GM12878 (cell line): Measurements from ENCODE around the gene PADI2. TPM values are rescaled to one million over a fixed set of nuclear protein-coding genes. Genes with fewer than 3 reads are reported as not detected.
A peak's percentile ranks its signal among the peaks of the same experiment; 100 is the strongest.

ENCODE experiments used
- ATAC-seq: fragments of 200-7000 bp; cut with Tn5 transposase; 3 replicates; pipeline ENCODE4 v1.9.1; 2020; ENCODE audit warnings: mild to moderate bottlenecking, moderate library complexity
- BruUV-seq: library from RNA; stranded (reverse); fragments of 400-500 nt; replicated peaks from 2 replicates; lab custom pipeline; 2021; lab: Mats Ljungman, UMichigan
- CTCF ChIA-PET: fragments of 300-600 bp; sonication (Branson Sonifier 250); formaldehyde crosslinking; extraction: SDS; loops from one replicate; lab custom pipeline; 2021; ENCODE audit warnings: inconsistent platforms; lab: Yijun Ruan, JAX
- POLR2A ChIA-PET: fragments of 350-600 bp; formaldehyde crosslinking; extraction: SDS; loops from one replicate; lab custom pipeline; 2021; ENCODE audit warnings: inconsistent platforms; lab: Charles Lee
- RAD21 ChIA-PET: fragments of 300-600 bp; sonication (Branson Sonifier 250); formaldehyde crosslinking; loops from one replicate; lab custom pipeline; 2023; ENCODE audit warnings: antibody characterized with exemption; ENCODE audit not compliant: unreplicated experiment; lab: Charles Lee
- SMC1A ChIA-PET: fragments of 300-600 bp; sonication (Branson Sonifier 250); formaldehyde crosslinking; loops from one replicate; lab custom pipeline; 2023; ENCODE audit not compliant: unreplicated experiment, uncharacterized antibody; lab: Charles Lee
- DNase-seq: peaks from one replicate; pipeline ENCODE4 v3.0.0-alpha.2; 2011; ENCODE audit warnings: low read depth, low spot score
- FAIRE-seq: peaks from 3 replicates; lab custom pipeline; 2011; peaks lifted over from hg19 to GRCh38; lab: Jason Lieb, UNC
- H2AFZ ChIP-seq: 2 replicates; pipeline ENCODE4 v1.6.0; 2011; ENCODE audit warnings: low read depth, low read length, control low read depth; ENCODE audit not compliant: control insufficient read depth
- H3K27ac ChIP-seq: 2 replicates; pipeline ENCODE4 v1.5.1; 2011; ENCODE audit warnings: control low read depth; ENCODE audit not compliant: control insufficient read depth, insufficient read depth
- H3K27me3 ChIP-seq, 2 experiments: replicated peaks in 1 of 2; 2 replicates each; pipeline versions ENCODE4 v1.6.0 to v1.6.1; 2011; ENCODE audit warnings: low read length in 1 of 2; ENCODE audit not compliant: control insufficient read depth in 2 of 2, insufficient read depth in 2 of 2
- H3K36me3 ChIP-seq, 2 experiments: 2 replicates each; pipeline ENCODE4 v1.5.1; 2011; ENCODE audit warnings: low read length in 1 of 2; ENCODE audit not compliant: control insufficient read depth in 2 of 2, insufficient read depth in 2 of 2
- H3K4me1 ChIP-seq: 2 replicates; pipeline ENCODE4 v1.6.1; 2011; ENCODE audit warnings: mild to moderate bottlenecking, low read length, moderate library complexity, mixed read lengths; ENCODE audit not compliant: control insufficient read depth, insufficient read depth
- H3K4me2 ChIP-seq: 2 replicates; pipeline ENCODE4 v1.6.0; 2011; ENCODE audit warnings: control low read depth; ENCODE audit not compliant: control insufficient read depth, insufficient read depth
- H3K4me3 ChIP-seq: fragments of 200-600 bp; sonication (generic); 2 replicates; pipeline ENCODE4 v1.5.1; 2016
- H3K79me2 ChIP-seq: 2 replicates; pipeline ENCODE4 v1.6.0; 2011; ENCODE audit warnings: low read length; ENCODE audit not compliant: control insufficient read depth, insufficient read depth
- H3K9ac ChIP-seq: 2 replicates; pipeline ENCODE4 v1.8.0; 2011; ENCODE audit warnings: low read length, control low read depth, mixed read lengths; ENCODE audit not compliant: control insufficient read depth, insufficient read depth
- H3K9me3 ChIP-seq: replicated peaks from 3 replicates; pipeline ENCODE4 v1.5.1; 2011; ENCODE audit warnings: mild to moderate bottlenecking, low read length; ENCODE audit not compliant: control insufficient read depth, insufficient read depth
- H4K20me1 ChIP-seq: 2 replicates; pipeline ENCODE4 v1.6.0; 2011; ENCODE audit not compliant: control insufficient read depth, insufficient read depth
- EGR1 ChIP-seq, 2 experiments: IDR thresholded peaks; 1 replicate in 1 of 2; 2 replicates in 1 of 2; pipeline ENCODE4 v1.6.1; 2011 to 2012; ENCODE audit warnings: low read depth in 2 of 2, low read length in 2 of 2, borderline replicate concordance in 1 of 2, mild to moderate bottlenecking in 1 of 2, moderate library complexity in 1 of 2
- EP300 ChIP-seq, 2 experiments: fragments of 150-350 bp in 1 of 2; IDR thresholded peaks; 2 replicates each; pipeline ENCODE4 v1.6.1; 2011 to 2012; ENCODE audit warnings: low read depth in 2 of 2, low read length in 2 of 2, borderline replicate concordance in 1 of 2, improper control_type of control experiment in 1 of 2, inconsistent platforms in 1 of 2; ENCODE audit not compliant: control insufficient read depth in 1 of 2
- IKZF1 ChIP-seq: fragments of 450-650 bp; conservative IDR thresholded peaks from 2 replicates; pipeline ENCODE4 v1.6.1; 2017; ENCODE audit warnings: antibody characterized with exemption, mild to moderate bottlenecking
- NR2F1 ChIP-seq: fragments of 450-650 bp; conservative IDR thresholded peaks from 2 replicates; pipeline ENCODE4 v1.6.1; 2017; ENCODE audit warnings: mild to moderate bottlenecking
- ZNF207 ChIP-seq: fragments of 450-650 bp; IDR thresholded peaks from 2 replicates; pipeline ENCODE4 v1.6.1; 2014; ENCODE audit warnings: antibody characterized with exemption, mild to moderate bottlenecking, borderline replicate concordance
- WGBS: methylation state at CpG from one replicate; pipeline ENCODE4 v1.1.6; 2016; ENCODE audit warnings: low lambda C conversion rate; ENCODE audit not compliant: insufficient replicate concordance, insufficient coverage; ENCODE audit errors: missing lambda C conversion rate; 5-methylcytosine and 5-hydroxymethylcytosine counted together
- in situ Hi-C: fragments of 300-500 bp; cut with MboI; formaldehyde crosslinking; loops from 9 replicates; pipeline ENCODE4 v1.14.3; 2018; ENCODE audit warnings: mixed read lengths
- intact Hi-C: fragments of 100-400 bp; cut with micrococcal nuclease; formaldehyde crosslinking; loops from one replicate; pipeline ENCODE4 v1.14.2; 2022; ENCODE audit not compliant: unreplicated experiment
- polyA plus RNA-seq, 11 experiments: library from polyadenylated mRNA; depleted of rRNA in 4 of 11; unstranded in 6 of 11; stranded (reverse) in 5 of 11; fragments of >200 nt; fragmentation: Nextera tagmentation in 4 of 11; fragmentation: Illumina TruSeq in 1 of 11; extraction: Ambion mirVana in 4 of 11; extraction: Trizol in 1 of 11; gene quantifications; 1 replicate in 1 of 11; 2 replicates in 10 of 11; pipeline versions ENCODE4 v1.2.1 to v1.2.3, GENCODE V29; 2011 to 2016; ENCODE audit warnings: inconsistent platforms in 2 of 11, missing spikeins in 2 of 11, low read depth in 1 of 11
- total RNA-seq, 4 experiments: library from RNA; depleted of rRNA in 3 of 4; stranded (reverse); fragments of >200 nt in 3 of 4; fragmentation: Illumina TruSeq in 1 of 4; extraction: Trizol in 1 of 4; gene quantifications; 2 replicates each; pipeline versions ENCODE4 v1.2.1 to v1.2.3, GENCODE V29; 2013 to 2021

Gene PADI2
- total and polyA plus RNA-seq, 10 of the 15 experiments (the other 5 are each of a cell fraction or from before 2014, with no cell fraction given), result 0.05 to 3.0 (median 0.10) TPM; not detected in 1

- Histone ChIP-seq H3K9me3 (no peaks in the 10 kb centered on the region; the same call in 2 of the 3 replicates), H3K9ac (no peak overlapping the region), H3K27me3 (no peaks in the 10 kb centered on the region), H3K4me2 (peak overlapping the region; percentile 33; the same call in 1 of the 2 replicates), H3K4me3 (no peak overlapping the region), H4K20me1 (no peaks in the 10 kb centered on the region), H3K4me1 (peaks cover 14% of the 10 kb centered on the region), H3K36me3 (no peaks in the 10 kb centered on the region), H3K27ac (no peak overlapping the region), H2AFZ (peak overlapping the region; percentile 12; the same call in 1 of the 2 replicates), H3K79me2 (no peaks in the 10 kb centered on the region)
- no peak for DNase-seq
- in situ Hi-C loops (no loop called here), intact Hi-C loops (loop anchor here (5.0 kb wide), 1 partner anchor 38 kb away; the partner anchor contains the start of gene PADI2)
- no peak for FAIRE-seq
- peak; percentile 37 for ATAC-seq
- WGBS, result 54% methylated on average over 16 of the region's 16 CpGs
- TF ChIP-seq EGR1 (IDR thresholded peaks at IDR 0.05; ENCODE audit: borderline replicate concordance in 1 of 2, low read depth in 2 of 2, low read length in 2 of 2), result no peak
- peak; percentile 85 for TF ChIP-seq NR2F1
- TF ChIP-seq IKZF1, result 0 out of 2 replicates have a peak, but pooled peaks have one; percentile 27
- TF ChIP-seq ZNF207, result no peak
- no peak for TF ChIP-seq EP300 (IDR thresholded peaks at IDR 0.05; ENCODE audit: borderline replicate concordance in 1 of 2, control insufficient read depth in 1 of 2, low read depth in 2 of 2, low read length in 2 of 2)
- no TSS peak for BruUV-seq
- POLR2A ChIA-PET, result interaction anchor here (0.7 kb wide), 1 partner anchor 39 kb away, joined by 3 read pairs; no protein-coding TSS in a partner anchor
- SMC1A ChIA-PET, result interaction anchor here (0.6 to 1.0 kb wide), 2 partner anchors 15 to 312 kb away, joined by 3 read pairs; no protein-coding TSS in a partner anchor
- CTCF ChIA-PET, result interaction anchor here (0.7 to 1.2 kb wide), 4 partner anchors 12 to 60 kb away, joined by 3 read pairs; no protein-coding TSS in a partner anchor
- RAD21 ChIA-PET, result interaction anchor here (1.3 kb wide), 1 partner anchor 43 kb away, joined by 3 read pairs; no protein-coding TSS in a partner anchor
Observed at GRCh38 chr1:17078991-17079868, 40.0 kb downstream of the PADI2 start.
